HEK293 (cell line): ENCODE data around the gene ATE1.

ENCODE experiments used
- CTCF ChIP-seq: fragments of 450-650 bp; formaldehyde crosslinking; IDR thresholded peaks from 2 replicates; pipeline ENCODE4 v1.5.1; 2016; ENCODE audit warnings: missing biosample characterization, missing genetic modification characterization
- ELK4 ChIP-seq: IDR thresholded peaks from 2 replicates; pipeline ENCODE4 v1.6.1; 2011; ENCODE audit warnings: mild to moderate bottlenecking, low read depth, low read length, borderline replicate concordance
- KLF8 ChIP-seq: fragments of 450-650 bp; formaldehyde crosslinking; IDR thresholded peaks from 2 replicates; pipeline ENCODE4 v1.5.1; 2016; ENCODE audit warnings: missing biosample characterization, missing genetic modification characterization
- PBX3 ChIP-seq: sonication (generic); formaldehyde crosslinking; IDR thresholded peaks from 2 replicates; pipeline ENCODE4 v1.8.1; 2022; ENCODE audit warnings: mild to moderate bottlenecking, moderate library complexity, missing genetic modification reagents
- REST ChIP-seq: fragments of 450-650 bp; formaldehyde crosslinking; IDR thresholded peaks from 2 replicates; pipeline ENCODE4 v1.5.1; 2016; ENCODE audit warnings: missing biosample characterization, missing genetic modification characterization
- TCF7L2 ChIP-seq: IDR thresholded peaks from 2 replicates; pipeline ENCODE4 v1.6.1; 2011; ENCODE audit warnings: low read depth, mild to moderate bottlenecking, inconsistent platforms, low read length, moderate library complexity, borderline replicate concordance
- ZBTB20 ChIP-seq: fragments of 450-650 bp; formaldehyde crosslinking; IDR thresholded peaks from 2 replicates; pipeline ENCODE4 v1.5.1; 2016; ENCODE audit warnings: missing biosample characterization, missing genetic modification characterization
- ZFP69B ChIP-seq: fragments of 450-650 bp; formaldehyde crosslinking; IDR thresholded peaks from 2 replicates; pipeline ENCODE4 v1.5.1; 2016; ENCODE audit warnings: missing biosample characterization, missing genetic modification characterization
- ZNF121 ChIP-seq: fragments of 450-650 bp; formaldehyde crosslinking; IDR thresholded peaks from 2 replicates; pipeline ENCODE4 v1.5.1; 2016; ENCODE audit warnings: missing biosample characterization, missing genetic modification characterization
- ZNF354C ChIP-seq: fragments of 450-650 bp; formaldehyde crosslinking; IDR thresholded peaks from 2 replicates; pipeline ENCODE4 v1.5.1; 2016; ENCODE audit warnings: missing biosample characterization, missing genetic modification characterization, low read depth, borderline replicate concordance
- ZNF449 ChIP-seq: fragments of 450-650 bp; formaldehyde crosslinking; IDR thresholded peaks from 2 replicates; pipeline ENCODE4 v1.5.1; 2017; ENCODE audit warnings: missing biosample characterization, mild to moderate bottlenecking, missing genetic modification characterization, moderate library complexity
- ZNF580 ChIP-seq: fragments of 450-650 bp; formaldehyde crosslinking; IDR thresholded peaks from 2 replicates; pipeline ENCODE4 v1.5.1; 2016; ENCODE audit warnings: missing biosample characterization, missing genetic modification characterization
- ZNF670 ChIP-seq: fragments of 450-650 bp; formaldehyde crosslinking; IDR thresholded peaks from 2 replicates; pipeline ENCODE4 v1.5.1; 2016; ENCODE audit warnings: missing biosample characterization, missing genetic modification characterization, low read depth
- ZNF76 ChIP-seq: fragments of 450-650 bp; formaldehyde crosslinking; IDR thresholded peaks from 2 replicates; pipeline ENCODE4; 2016; ENCODE audit warnings: low read depth, missing biosample characterization, missing genetic modification characterization, borderline replicate concordance

- TF ChIP-seq REST (tag by site-specific recombination) (no peak), CTCF (no peak), ELK4 (no peak), ZNF354C (no peak), ZNF121 (tag by site-specific recombination) (no peak), ZNF670 (tag by site-specific recombination) (no peak), ZNF76 (no peak), TCF7L2 (no peak), PBX3 (CRISPR knock-in tag) (no peak), ZNF580 (tag by site-specific recombination) (no peak), KLF8 (no peak), ZBTB20 (no peak), ZFP69B (tag by site-specific recombination) (no peak), ZNF449 (tag by site-specific recombination) (no peak)
Measured at GRCh38 chr10:121822180-121822579, 105.7 kb downstream of the ATE1 start.
